ENCODE results near the gene VRTN.
"Not testable (repeated sequence)": the region's sequence is repeated elsewhere in the genome, so short reads cannot be mapped to it uniquely, and the experiment has no call there.

Gene VRTN, protein sequence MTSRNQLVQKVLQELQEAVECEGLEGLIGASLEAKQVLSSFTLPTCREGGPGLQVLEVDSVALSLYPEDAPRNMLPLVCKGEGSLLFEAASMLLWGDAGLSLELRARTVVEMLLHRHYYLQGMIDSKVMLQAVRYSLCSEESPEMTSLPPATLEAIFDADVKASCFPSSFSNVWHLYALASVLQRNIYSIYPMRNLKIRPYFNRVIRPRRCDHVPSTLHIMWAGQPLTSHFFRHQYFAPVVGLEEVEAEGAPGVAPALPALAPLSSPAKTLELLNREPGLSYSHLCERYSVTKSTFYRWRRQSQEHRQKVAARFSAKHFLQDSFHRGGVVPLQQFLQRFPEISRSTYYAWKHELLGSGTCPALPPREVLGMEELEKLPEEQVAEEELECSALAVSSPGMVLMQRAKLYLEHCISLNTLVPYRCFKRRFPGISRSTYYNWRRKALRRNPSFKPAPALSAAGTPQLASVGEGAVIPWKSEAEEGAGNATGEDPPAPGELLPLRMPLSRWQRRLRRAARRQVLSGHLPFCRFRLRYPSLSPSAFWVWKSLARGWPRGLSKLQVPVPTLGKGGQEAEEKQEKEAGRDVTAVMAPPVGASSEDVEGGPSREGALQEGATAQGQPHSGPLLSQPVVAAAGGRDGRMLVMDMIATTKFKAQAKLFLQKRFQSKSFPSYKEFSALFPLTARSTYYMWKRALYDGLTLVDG

DNA sequence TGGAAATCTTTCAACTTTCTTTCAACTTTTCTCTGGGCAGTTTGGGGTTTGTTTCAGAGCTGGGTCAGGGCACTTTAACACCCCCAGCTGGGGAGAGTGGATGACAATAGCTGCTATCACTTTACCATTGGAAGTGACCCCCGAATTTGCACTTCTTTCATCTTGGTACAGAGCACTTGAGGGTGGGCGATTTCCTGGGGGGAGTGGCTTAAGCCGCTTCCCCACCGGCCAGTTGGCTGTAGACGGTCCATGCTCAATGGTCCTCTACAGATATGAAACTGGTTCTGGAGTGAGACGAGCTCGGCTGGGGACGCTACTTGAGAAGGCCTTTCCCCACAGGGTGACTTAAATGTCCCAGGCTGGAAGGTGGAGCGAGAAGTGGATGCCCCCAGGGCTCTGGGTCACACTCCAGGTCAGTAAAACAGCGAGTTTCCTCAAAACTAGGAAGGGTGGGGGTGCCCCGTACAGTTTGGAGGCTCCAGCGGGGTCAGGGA is at the start of gene VRTN:
VRTN (plus strand) TSS at position 231 of the 494 bp plus-strand sequence. CDS start 8,313 bp downstream, outside the sequence.
- no peak for DNase-seq (ENCODE audit: low spot score)

DNA sequence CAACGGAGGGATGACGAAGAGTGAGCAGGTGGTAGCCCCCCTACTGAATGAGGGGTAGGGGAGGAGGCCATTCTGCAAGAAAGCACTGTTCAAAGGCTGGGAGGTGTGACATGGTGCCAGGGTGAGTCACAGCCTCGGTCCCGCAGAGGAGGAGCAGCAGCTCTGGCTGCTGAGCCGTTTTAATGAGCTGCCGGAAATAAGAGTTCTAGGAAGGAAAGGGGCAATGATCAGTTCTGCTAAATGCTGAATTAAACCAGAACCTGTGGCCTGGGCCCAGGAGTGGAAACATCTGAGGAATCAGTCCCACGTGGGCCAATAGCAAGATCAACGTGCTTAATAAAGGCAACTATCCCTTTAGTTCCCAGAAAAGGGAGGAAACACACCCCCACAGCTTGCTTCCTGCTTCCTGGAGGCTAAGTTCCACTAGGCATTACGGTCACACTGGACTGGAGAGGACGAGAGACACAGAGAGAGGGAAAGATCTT is 49.2 kb upstream of the VRTN start:
- peak; percentile 70 for DNase-seq (ENCODE audit: low spot score)

GRCh38 chr14:74301594-74302151 is 46.6 kb upstream of the VRTN start:
- no peak for DNase-seq (ENCODE audit: low spot score)

- DNase-seq (ENCODE audit: low spot score): peak; percentile 58
Measured at GRCh38 chr14:74302152-74302628, 46.1 kb upstream of the VRTN start.

- peak; percentile 94 for DNase-seq (ENCODE audit: low spot score)
Measured at GRCh38 chr14:74302634-74303569, 45.4 kb upstream of the VRTN start, which contains the start of gene ABCD4. Gene ABCD4 (minus strand): TSS chr14:74302934. CDS start chr14:74302912, 22 bp downstream.

DNA sequence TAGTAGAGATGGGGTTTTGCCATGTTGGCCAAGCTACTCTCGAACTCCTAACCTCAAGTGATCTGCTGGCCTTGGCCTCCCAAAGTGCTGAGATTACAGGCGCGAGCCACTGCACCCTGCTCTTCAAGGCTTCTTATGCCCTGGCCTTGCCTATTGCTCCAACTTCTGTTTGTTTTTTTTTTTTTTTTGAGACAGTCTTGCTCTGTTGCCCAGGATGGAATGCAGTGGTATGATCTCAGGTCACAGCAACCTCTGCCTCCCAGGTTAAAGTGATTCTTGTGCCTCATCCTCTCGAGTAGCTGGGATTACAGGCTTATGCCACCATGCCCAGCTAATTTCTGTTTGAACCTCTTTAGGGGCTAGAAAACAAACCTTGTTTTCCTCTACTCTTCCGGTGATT is 39.6 kb upstream of the VRTN start:
- DNase-seq (ENCODE audit: low spot score): no peak

DNA sequence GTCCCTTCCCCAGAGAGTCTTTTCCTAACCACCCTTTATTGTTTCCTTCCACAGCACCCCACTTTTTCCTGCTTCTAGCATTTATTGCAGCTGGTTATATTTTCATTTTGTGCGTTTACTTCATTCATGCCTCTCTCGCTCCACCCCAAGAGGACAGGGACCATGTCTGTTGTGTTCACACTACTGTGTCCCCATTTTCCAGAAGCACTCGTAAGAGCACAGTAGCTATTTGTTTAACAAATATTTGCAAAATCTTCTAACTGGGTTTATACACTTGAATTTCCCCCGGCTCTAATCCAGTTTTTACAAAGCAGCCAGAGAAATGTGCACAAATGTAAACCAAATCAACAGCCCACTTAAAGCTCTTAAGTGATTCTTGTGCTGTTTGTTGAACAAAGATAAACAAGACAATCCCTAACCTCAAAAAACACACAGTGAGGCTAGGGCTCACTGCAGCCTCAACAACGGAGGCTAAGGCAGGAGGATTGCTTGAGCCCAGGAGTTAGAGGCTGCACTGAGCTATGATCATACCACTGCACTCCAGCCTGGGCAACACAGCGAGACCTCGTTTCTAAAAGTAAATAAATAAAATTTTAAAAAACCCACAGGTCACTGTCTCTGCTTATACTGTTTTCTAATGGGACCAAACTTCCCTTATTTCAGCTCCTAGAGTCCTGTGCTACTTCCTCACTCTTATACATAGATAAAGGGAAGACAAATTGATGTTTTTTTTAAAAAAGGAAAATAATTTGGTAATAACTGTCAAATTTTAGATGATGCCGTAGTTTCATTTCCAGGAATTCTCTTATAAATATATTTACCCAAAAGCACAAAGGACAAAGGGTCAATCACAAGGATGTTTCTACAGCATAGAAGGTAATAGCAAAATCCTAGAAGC is 38.9 kb upstream of the VRTN start:
- DNase-seq (ENCODE audit: low spot score): no peak

- DNase-seq (ENCODE audit: low spot score): no peak
Measured at GRCh38 chr14:74312161-74312560, 36.1 kb upstream of the VRTN start.

DNA sequence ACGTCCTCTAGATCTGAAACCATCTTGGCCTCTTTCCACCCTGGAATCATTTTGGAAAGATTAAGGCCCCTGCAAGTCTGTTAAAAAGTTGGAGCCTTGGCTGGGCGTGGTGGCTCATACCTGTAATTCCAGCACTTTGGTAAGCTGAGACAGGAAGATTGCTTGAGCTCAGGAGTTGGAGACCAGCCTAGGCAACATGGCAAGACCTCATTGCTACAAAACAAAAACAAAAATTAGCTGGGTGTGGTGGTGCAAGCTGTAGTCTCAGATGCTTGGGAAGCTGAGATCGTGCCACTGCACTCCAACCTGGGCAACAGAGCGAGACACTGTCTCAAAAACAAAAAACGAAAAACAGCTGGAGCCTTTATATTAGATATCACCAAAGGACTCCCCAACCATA is 34.7 kb upstream of the VRTN start:
- no peak for DNase-seq (ENCODE audit: low spot score)

DNA sequence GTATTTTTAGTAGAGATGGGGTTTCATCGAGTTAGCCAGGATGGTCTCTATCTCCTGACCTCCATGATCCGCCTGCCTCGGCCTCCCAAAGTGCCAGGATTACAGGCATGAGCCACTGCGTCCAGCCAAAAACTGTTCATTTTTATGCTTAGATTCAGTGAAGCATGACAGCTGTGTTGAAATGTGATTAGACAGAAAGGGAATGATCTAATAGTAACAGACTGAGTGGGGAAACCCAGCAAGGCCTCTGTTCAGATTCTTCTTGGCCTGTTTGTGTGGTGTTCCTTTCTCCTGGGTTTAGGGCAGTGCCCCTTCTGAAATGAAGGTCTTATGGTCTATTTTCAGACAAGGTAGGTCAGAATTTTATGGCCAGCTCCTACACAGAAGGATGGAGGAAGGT is 33.7 kb upstream of the VRTN start:
- DNase-seq (ENCODE audit: low spot score): no peak

GRCh38 chr14:74324931-74325361 is 23.3 kb upstream of the VRTN start:
- DNase-seq (ENCODE audit: low spot score): no peak

DNA sequence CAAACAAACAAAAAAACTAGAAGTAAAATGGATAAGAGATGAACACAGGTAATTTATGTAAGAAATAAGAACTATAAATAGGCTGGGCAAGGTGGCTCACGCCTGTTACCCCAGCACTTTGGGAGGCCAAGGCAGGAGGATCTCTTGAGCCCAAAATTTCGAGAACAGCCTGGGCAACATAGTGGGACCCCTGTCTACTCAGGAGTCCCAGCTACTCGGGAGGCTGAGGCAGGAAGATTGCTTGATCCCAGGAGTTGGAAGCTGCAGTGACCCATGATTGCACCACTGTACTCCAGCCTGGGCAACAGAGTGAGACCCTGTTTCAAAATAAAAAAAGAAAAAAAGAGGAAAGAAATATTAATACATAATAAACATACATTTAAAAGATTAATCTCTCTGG is 22.8 kb upstream of the VRTN start:
- DNase-seq (ENCODE audit: low spot score): no peak

- no peak for DNase-seq (ENCODE audit: low spot score)
Measured at GRCh38 chr14:74326369-74327152, 21.7 kb upstream of the VRTN start.

GRCh38 chr14:74329950-74330552 is 18.2 kb upstream of the VRTN start:
- not testable (repeated sequence) for DNase-seq (ENCODE audit: low spot score)

- DNase-seq (ENCODE audit: low spot score): no peak
Measured at GRCh38 chr14:74333909-74334308, 14.4 kb upstream of the VRTN start.

GRCh38 chr14:74346341-74346740 is 1.9 kb upstream of the VRTN start:
- DNase-seq (ENCODE audit: low spot score): no peak

- DNase-seq (ENCODE audit: low spot score): no peak
Measured at GRCh38 chr14:74347097-74347794, 1.0 kb upstream of the VRTN start.

- no peak for DNase-seq (ENCODE audit: low spot score)
Measured at GRCh38 chr14:74347795-74348100, 523 bp upstream of the VRTN start.

Data from CD4-positive, alpha-beta T cell treated with Interleukin-2 at 100 ng/mL for 4 hours (primary cell).